ENCODE measurements around the gene GDPD4.

- TF ChIP-seq CTCF (IDR thresholded peaks at IDR 0.05) (no peak), POLR2A (IDR thresholded peaks at IDR 0.05) (no peak)
Observed at GRCh38 chr11:77294040-77294439, 7.4 kb downstream of the GDPD4 start.

Measured in Peyer's patch (tissue), 4 donors.